Hippocampal formation (tissue), 2 donors: ENCODE results near the gene MRPL9.

Source experiments
- DNase-seq, 2 donors: peaks; one replicate each; lab custom pipeline; 2025; lab: John Stamatoyannopoulos, UW

Gene MRPL9

GRCh38 chr1:151762941-151763921 is at the start of gene MRPL9:
Gene MRPL9 (minus strand): TSS chr1:151763496. CDS start chr1:151763479, 17 bp downstream.
- DNase-seq, result peak; percentile 61 to 75

- no peak for DNase-seq
Measured at GRCh38 chr1:151811181-151811580, 47.9 kb upstream of the MRPL9 start.

GRCh38 chr1:151809985-151810556 is 46.8 kb upstream of the MRPL9 start:
- no peak for DNase-seq

- peak in 1 of 2 donors; percentile 40 for DNase-seq
Measured at GRCh38 chr1:151809290-151809984, 46.1 kb upstream of the MRPL9 start.

- no peak for DNase-seq
Measured at GRCh38 chr1:151807766-151808165, 44.5 kb upstream of the MRPL9 start.

- DNase-seq, result no peak
Measured at GRCh38 chr1:151807131-151807530, 43.8 kb upstream of the MRPL9 start.

- DNase-seq, result no peak
Measured at GRCh38 chr1:151806170-151806569, 42.9 kb upstream of the MRPL9 start.

GRCh38 chr1:151805066-151805820 is 41.9 kb upstream of the MRPL9 start, which contains the start of gene LINGO4:
Gene LINGO4 (minus strand): TSS chr1:151805419. CDS start chr1:151802704, 2,715 bp downstream.
- DNase-seq, result no peak

GRCh38 chr1:151803915-151804314 is 40.6 kb upstream of the MRPL9 start:
- no peak for DNase-seq

- no peak for DNase-seq
Measured at GRCh38 chr1:151803164-151803563, 39.9 kb upstream of the MRPL9 start.

- DNase-seq, result no peak
Measured at GRCh38 chr1:151802372-151802771, 39.1 kb upstream of the MRPL9 start.

GRCh38 chr1:151801846-151802245 is 38.5 kb upstream of the MRPL9 start:
- DNase-seq, result no peak

- no peak for DNase-seq
Measured at GRCh38 chr1:151801310-151801820, 38.1 kb upstream of the MRPL9 start.

GRCh38 chr1:151800830-151801229 is 37.5 kb upstream of the MRPL9 start:
- no peak for DNase-seq

GRCh38 chr1:151799179-151800022 is 36.1 kb upstream of the MRPL9 start:
- DNase-seq, result no peak

- DNase-seq, result no peak
Measured at GRCh38 chr1:151798571-151798970, 35.3 kb upstream of the MRPL9 start.

- peak in 1 of 2 donors; percentile 66 for DNase-seq
Measured at GRCh38 chr1:151790940-151791651, 27.8 kb upstream of the MRPL9 start.

- peak; percentile 98 to 99 for DNase-seq
Measured at GRCh38 chr1:151790071-151790939, 27.0 kb upstream of the MRPL9 start, which contains the start of gene TDRKH. Gene TDRKH (minus strand): TSS chr1:151790500. CDS start chr1:151783022, 7,478 bp downstream.

GRCh38 chr1:151787689-151788088 is 24.4 kb upstream of the MRPL9 start:
- DNase-seq, result no peak
